IPS-NIHi7 (cell line): ENCODE results near the gene CCDC92B.
"Not testable (repeated sequence)": the region's sequence is repeated elsewhere in the genome, so short reads cannot be mapped to it uniquely, and the experiment has no call there.

Source experiments
- DNase-seq: peaks from one replicate; pipeline ENCODE4 v3.0.0; 2012; ENCODE audit warnings: mixed read lengths; ENCODE audit errors: extremely low spot score

The CCDC92B gene

DNA sequence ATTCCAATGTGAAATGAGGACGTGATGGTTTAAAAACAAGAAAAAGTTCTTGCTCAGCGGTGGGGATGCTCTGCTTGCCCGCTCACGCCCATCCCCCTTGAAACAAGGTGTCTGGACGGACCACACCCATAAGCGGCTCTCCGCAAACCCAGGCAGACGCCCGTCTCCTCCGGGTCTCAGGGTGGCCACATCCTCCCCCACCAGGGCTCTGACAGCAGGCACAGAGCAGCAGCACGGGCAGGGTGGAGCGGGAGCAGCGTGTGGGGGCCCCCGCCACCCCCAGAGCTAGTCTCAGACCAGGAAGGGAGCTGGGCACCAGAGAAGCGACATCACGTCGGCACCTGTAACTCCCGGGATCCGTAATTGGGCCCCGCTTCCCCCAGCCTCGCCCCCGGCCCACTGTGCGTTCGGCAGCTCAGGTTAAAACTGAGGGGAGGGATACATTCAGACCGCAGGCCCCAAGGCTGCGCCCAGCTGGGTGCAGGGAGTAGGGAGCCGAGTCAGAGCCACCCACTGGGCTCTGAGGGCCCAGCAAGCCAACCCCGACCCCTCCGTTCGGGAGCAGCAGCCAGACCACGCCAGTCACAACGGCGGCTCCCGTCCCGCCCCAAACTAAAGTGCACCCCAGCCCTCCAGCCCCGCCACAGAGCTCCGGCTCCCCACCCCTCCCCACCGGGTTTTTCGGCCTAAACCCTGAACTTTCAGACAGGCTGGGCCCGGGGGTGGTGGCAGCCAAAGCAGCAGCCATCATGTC is 59.9 kb downstream of the CCDC92B start:
- peak; percentile 10 for DNase-seq

DNA sequence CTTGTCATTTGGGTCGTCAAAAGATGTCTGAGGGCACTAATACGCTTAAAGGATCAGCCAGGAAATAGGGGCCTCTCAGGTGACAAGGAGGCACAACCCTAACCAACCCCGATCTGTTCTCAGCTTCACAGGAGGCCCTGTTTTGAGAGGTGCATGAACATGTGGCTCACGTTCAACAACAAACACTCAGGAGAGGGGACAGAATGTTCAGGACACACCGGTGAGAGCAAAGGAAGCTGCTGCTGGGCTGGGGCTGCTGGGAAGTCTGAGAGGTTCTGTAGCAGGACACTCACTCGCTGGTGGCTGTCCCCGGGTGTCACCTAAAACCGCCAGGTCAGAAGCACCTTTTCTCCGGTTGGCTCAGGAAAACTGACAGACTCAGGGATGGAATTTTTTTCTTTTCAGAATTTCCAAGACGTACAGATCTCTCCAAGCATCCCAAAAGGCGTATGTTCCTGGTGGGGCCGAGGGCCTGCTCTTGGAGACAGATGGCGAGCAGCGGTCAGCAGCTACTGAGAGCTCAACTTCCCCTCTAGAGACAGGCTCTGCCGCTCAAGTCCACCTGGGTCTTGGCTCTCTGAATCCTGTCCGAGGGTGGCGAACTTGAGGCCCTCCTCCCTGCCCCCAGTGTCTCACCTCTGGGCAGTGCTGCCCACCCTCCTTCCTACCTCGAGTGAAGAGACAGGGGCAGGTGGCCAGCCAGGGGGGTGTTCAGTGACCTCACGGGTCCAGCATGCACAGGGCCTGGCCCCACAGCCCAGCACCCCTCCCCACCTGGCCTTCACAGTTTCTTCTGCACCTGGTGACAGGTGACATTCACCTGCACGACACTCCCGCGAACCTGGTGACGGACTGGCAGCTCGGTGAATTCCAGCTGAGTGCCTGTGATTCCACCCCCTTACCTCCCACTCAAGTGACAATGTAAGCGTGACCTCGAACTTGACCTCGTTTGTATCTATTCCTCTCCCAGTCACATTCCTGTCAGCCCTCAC is 60.8 kb downstream of the CCDC92B start:
- DNase-seq = peak; percentile 9

DNA sequence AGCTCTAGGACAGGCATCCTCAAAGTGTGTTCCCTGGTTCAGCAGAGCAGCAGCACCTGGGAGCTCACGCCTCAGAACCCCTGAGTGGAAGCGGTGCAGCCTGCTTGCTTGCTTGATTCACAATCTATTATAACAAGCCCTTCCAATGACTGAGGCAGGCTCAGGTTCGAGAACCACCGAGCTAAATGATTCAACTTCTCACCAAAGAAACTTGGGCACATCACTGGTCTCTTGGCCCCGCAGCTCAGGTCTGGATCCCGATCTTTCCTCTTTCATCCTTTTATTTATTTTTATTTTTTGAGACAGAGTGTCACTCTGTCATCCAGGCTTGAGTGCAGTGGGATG is 62.4 kb downstream of the CCDC92B start:
- DNase-seq = no peak

DNA sequence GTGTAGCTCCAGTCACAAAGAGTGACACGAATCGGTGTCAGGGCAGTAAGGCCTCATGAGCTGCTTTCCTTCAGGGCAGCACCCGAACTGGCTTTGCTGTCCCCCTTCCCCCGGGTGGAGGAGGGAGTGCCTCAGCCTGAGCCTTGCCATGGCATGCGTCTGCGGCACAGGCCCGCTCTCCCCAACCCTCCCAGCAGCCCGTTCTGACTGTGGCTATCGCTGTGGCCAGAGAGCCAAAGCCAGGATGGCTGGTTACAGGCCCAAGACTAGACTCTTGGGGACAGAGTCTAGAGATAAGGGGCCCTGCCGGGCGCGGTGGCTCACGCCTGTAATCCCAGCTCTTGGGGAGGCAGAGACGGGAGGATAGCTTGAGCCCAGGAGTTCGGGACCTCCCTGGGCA is 63.8 kb downstream of the CCDC92B start:
- DNase-seq = peak; percentile 30

DNA sequence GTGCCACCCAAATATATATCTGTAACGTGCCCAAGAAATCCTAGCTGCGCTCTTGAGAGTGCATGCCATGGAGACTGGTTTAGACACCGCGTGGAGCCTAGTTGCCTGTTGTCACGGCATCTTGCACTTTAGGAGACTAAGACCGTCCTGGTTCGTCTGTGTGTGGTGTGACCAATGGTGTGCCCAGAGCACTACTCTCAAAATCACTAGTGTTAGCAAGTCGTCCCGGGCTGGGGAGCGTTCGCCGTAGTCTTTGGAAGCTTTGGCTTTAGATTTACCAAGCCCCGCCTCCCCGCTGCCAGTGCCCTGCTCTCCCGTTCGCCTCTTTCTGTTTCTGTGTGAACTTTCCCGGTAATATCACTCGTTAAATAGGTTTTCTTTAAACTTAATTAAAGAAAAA is 64.9 kb downstream of the CCDC92B start:
- DNase-seq = no peak

DNA sequence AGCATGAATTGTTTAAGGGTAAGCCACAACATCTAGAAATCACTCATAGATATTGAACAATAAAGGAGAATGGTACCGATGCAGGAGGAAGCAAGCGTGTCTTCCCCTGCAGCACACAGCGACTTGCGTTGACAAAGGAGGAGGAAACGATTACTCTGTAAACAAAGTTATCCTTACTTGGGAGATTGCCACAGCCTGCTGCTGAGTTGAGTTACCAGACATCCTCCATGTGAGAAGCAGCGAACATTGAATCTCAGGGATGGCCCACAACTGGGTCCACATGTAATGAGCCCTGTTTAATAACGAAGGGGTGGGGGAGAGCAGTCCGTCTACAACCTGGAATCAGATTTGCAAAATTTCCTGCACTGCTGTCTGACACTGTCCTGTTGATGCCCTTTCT is 65.5 kb downstream of the CCDC92B start:
- no peak for DNase-seq

DNA sequence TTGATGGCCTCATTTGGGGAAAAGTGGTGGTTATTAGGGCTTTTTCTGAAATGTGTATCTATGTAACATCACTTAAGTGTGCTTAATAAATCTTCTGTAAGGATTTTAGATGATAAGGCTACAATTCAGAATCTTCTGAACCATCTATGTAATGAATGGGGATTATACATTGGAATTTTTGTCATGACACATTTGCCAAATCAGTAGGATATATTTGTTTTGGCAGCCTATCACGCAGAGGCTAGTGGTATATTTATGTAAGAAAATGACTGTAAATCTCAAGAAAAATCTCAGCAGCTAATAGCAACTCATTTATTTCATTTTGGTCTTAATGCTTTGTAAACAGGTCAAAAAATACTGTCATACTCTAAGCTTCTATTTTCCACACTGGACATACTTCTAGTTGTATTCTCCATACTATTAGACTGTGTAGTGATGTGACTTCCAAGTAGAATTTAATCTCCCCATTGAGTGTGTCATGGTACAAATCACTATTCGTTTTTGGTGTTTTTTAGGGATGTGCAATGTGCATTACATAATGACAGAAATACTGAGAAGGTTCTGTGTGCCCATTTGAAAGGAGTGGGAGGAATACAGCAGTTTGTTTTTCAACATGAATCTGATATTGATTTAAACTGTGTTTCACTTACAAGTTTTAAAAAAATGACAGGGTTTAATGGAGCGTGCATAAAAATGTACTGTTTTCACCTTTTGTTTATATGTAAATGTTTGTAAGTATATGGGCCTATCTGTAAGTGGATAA is 67.1 kb downstream of the CCDC92B start:
- DNase-seq = no peak

DNA sequence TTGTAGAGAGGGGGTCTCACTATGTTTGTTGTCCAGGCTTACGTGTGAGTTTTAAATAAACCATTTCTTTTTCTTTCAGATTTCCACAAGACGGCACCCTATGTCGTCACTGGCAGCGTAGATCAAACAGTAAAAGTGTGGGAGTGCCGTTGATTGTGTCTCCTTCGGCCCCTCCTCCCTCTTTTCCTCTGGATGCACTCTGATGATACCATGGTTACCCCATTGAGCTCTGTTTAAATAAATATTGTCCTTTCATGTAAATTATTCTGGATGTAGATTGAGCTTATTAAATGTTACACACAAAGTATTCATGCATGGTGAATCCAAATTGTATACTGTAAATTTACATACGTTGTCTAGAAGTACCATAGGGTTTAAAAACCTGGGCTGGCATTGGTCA is 67.8 kb downstream of the CCDC92B start:
- DNase-seq = no peak

DNA sequence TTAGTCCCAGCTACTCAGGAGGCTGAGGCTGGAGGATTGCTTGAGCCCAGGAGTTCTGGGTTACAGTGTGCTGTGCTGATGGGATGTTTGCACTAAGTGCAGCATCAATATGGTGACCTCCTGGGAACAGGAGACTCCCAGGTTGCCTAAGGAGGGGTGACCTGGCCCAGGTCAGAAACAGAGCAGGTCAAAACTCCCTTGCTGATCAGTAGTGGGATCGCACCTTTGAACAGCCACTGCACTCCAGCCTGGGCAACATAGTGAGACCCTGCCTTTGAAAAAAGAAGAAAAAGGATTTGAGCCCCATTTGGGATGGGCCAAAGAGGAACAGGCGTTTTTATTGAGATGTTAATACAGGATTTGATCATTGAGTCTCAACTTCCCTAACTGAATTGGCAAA is 68.5 kb downstream of the CCDC92B start:
- DNase-seq = no peak

DNA sequence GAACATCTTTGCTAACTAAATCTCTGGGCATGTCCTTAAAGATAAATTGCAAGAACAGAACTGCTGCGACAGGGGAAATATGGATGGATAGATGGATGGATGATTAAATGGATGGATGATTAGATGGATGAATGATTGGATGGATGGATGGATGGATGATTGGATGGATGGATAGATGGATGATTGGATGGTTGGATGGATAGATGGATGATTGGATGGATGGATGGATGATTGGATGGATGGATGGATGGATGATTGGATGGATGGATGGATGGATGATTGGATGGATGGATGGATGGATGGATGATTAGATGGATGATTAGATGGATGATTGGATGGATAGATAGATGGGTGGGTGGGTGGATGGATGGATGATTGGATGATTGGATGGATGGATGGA is 70.2 kb downstream of the CCDC92B start:
- not testable (repeated sequence) for DNase-seq
